GM21526 (cell line): ENCODE measurements around the gene PLXNA4.
"Not testable (repeated sequence)": the region's sequence is repeated elsewhere in the genome, so short reads cannot be mapped to it uniquely, and the experiment has no call there.

Experiments
- ATAC-seq: cut with Tn5 transposase; IDR thresholded peaks from one replicate; pipeline ENCODE4 v1.9.1; 2021; ENCODE audit warnings: moderate library complexity; ENCODE audit not compliant: unreplicated experiment, low FRiP score

PLXNA4 gene, protein sequence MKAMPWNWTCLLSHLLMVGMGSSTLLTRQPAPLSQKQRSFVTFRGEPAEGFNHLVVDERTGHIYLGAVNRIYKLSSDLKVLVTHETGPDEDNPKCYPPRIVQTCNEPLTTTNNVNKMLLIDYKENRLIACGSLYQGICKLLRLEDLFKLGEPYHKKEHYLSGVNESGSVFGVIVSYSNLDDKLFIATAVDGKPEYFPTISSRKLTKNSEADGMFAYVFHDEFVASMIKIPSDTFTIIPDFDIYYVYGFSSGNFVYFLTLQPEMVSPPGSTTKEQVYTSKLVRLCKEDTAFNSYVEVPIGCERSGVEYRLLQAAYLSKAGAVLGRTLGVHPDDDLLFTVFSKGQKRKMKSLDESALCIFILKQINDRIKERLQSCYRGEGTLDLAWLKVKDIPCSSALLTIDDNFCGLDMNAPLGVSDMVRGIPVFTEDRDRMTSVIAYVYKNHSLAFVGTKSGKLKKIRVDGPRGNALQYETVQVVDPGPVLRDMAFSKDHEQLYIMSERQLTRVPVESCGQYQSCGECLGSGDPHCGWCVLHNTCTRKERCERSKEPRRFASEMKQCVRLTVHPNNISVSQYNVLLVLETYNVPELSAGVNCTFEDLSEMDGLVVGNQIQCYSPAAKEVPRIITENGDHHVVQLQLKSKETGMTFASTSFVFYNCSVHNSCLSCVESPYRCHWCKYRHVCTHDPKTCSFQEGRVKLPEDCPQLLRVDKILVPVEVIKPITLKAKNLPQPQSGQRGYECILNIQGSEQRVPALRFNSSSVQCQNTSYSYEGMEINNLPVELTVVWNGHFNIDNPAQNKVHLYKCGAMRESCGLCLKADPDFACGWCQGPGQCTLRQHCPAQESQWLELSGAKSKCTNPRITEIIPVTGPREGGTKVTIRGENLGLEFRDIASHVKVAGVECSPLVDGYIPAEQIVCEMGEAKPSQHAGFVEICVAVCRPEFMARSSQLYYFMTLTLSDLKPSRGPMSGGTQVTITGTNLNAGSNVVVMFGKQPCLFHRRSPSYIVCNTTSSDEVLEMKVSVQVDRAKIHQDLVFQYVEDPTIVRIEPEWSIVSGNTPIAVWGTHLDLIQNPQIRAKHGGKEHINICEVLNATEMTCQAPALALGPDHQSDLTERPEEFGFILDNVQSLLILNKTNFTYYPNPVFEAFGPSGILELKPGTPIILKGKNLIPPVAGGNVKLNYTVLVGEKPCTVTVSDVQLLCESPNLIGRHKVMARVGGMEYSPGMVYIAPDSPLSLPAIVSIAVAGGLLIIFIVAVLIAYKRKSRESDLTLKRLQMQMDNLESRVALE (N-terminal part only)

DNA sequence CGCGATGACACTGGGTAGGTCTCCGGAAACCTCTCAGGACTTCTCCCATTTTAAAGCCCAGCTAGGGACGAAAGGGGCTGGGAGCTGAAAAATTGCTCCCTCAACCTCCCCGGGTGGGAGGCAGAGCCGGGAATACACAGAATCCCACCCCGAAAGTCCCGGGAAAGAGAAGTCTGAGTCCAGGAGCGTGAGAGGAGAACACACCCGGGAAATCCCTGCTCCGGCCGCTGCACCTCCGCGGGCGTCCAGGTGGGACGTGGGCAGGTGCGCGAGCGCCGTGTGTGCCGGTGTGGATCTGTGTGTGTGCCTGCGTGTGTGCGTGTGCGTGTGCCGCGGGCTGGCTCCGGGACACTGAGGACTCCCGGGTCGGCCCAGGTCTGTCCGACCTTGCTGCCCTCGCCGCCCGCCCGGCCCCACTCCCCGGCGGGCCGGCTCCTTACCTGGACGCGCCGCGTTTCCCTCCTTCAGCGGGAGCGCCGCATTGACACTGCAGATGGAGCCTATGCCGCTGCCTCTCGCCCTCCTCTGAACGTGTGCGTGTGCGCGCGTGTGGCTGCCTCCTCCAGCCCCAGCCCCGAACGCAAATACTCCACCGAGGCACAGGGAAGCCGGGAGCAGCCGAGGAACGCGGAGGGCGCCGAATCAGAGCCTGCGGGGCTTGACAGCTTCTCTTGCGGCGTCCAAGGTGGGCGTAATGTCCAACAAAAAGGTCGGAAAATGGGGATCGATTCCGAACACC is at the start of gene PLXNA4:
PLXNA4 (minus strand) TSS at position 489 of the 739 bp plus-strand sequence. CDS start 67,777 bp downstream, outside the sequence.
- no peak for ATAC-seq

DNA sequence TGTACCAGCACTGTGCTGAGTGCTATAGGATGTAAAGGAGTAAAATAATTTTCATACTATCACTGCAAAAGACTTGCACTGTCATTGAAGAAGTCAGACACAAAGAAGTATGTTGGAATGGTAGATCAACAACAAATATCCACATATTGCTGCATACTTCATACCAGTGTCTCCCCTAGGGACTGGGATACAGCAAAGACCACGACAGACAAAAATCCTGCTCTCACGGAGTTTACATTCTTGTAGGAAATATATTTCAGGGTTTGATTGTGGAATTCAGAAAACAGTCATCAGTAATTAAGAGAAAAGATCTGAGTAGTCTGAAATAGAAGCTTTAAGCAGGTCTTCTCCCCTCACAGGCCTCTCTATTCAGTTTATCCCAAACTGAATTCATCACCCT is 49.4 kb upstream of the PLXNA4 start:
- ATAC-seq, result no peak

DNA sequence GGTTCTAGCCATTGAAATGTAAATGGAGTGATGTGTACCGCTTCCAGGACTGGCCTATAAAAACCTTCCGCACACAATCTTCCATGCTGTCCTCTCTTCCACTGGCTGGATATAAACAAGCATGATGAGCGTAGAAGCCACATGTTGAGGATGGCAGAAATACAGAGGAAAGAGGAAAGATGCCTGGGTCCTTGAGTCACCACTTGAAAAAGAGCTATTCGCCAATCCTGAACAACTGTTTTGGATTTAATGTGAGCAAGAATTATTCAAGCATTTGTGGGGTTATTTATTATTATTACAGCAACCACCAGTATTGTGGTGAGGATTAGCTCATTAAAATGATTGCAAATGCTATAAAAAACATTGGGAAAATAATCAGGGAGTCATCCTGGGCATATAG is 45.8 kb upstream of the PLXNA4 start:
- ATAC-seq, result no peak

DNA sequence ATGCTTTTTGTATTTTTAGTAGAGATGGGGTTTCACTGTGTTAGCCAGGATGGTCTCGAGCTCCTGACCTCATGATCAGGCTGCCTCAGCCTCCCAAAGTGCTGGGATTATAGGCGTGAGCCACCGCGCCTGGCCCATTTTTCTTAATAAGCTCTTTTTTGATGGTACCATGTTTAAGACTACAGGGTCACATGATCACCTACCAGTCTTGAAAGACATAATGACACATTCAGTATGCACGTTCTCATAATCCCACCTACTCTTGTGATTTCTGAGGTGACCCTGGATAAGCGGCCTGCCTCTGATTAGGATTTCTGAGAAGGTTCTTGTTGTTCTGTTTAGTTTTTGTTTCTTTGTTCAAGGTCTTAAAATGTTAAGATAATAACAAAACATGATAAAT is 43.7 kb upstream of the PLXNA4 start:
- ATAC-seq, result no peak

DNA sequence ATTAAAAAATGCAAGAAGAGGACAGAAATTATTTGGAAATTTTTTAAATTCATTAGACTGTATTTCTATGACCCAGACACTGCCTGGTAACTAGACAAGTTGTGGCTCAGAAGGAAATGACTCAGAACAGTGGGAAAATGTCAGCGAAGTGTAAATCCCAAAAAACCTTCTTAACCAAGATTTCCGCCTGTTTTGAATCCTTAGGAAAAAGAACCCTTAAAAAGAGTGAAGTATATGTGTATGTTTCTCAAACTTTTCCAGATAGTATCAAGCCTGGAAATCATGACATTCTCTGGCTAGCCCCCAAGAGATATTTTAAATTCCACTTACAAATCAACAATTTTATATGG is 42.7 kb upstream of the PLXNA4 start:
- no peak for ATAC-seq

DNA sequence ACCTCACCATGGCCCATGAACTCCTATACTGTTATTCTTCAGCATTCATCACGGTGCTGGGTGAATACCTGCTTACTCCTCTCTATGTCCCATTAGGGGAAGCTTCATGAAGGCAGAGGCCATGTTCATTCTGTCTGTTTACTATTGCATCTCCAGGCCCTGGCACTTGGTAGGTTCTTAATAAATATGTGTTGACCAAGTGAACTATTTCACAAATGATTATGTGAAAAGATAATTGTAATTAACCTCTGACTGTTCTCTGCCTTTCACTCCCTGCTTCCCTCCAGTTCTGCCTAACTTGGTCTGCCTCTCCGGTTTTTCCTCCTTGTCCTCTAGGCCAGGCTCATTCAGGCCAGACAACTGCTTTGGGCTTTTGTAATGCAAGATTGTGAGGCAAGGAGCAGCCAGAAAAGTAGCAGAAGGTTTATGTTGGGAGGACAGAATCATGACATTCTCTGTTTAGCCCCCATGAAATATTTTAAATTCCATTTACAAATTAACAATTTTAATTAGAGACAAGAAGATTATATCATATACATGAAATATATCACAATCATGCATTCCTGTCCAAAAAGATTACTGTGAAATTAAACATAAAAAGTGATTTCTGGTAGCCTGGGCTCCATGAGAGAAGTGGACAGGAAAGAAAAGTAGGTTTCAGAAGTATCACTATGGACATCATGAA is 42.1 kb upstream of the PLXNA4 start:
- no peak for ATAC-seq

DNA sequence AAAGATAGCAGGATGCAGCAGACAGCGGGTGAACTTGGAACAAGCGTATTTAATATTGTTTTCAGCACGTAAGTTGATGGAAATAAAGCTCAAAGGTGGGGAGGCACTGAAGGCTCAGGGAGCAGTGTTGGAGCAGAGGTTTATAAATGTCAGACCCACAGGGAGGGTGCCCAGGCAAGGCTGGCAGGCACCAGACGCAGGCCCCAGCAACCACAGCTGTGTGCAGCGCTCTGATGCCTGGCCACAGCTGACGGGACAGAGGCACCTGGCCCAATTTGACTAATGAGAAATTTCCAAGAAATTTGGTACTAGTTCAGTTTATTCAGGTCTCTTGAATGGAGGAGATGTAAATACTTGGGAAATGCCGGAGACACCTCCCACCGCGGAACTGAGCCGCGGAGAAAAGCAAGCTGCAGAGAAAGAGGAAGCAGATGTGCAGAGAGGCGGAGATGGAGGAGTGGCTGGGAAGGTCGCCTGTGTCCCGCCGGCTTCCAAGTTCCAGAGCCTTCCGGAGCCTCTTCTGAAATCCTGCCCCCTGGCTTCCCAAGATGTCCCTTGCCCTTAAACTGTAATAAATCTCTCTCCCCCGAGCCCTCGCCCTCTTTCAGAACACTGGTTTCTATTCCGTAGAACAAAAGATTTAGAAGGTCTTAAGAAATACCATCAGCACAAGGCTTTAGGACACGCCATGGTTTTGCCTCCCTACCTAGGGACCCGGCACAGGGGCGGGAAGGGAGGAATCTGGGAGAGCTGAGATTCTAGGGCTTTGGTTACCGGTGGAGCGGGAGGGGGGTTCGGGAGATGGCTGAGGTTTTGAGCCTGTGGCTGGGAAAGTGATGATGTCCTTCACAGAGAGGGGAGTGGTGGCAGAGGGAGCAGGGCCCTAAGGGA is 38.4 kb upstream of the PLXNA4 start:
- ATAC-seq, result no peak

DNA sequence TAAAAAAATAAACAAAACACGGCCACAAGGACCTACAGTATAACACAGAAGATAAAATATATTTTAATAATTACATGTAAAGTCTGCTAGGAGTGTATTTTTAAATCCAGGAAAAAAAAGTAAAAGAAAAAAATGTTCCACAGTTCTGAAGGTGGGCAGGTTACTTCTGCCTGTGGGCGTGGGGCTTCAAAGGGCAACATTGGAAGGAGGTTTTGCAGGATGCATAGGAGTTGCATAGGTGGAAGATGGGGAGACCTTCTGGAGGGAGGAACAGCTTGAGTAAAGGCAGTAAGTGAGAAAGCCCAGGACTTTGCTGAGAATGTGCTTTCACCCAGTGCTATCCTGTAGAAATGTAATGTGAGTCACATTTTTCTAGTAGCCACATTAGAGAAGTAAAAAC is 37.5 kb upstream of the PLXNA4 start:
- ATAC-seq, result no peak

DNA sequence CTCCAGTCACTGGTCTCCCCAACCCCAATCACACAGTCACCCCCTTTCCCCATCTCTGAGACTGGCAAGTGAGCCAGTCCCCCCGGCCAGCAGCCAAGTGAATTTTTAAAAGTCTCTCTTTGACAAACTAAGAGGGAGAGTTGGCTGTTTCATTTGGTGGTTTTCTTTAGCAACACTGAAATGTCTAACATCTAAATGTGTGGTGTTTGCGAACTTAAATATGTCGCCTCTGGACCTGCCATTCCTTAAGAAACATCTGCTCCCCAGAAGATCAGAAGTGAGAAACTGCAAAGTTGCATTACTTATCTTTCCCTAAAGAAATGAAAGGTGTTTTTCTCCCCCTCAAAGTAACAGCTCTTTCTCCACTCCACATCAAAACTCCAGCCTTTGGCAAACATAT is 34.7 kb upstream of the PLXNA4 start:
- ATAC-seq, result no peak

DNA sequence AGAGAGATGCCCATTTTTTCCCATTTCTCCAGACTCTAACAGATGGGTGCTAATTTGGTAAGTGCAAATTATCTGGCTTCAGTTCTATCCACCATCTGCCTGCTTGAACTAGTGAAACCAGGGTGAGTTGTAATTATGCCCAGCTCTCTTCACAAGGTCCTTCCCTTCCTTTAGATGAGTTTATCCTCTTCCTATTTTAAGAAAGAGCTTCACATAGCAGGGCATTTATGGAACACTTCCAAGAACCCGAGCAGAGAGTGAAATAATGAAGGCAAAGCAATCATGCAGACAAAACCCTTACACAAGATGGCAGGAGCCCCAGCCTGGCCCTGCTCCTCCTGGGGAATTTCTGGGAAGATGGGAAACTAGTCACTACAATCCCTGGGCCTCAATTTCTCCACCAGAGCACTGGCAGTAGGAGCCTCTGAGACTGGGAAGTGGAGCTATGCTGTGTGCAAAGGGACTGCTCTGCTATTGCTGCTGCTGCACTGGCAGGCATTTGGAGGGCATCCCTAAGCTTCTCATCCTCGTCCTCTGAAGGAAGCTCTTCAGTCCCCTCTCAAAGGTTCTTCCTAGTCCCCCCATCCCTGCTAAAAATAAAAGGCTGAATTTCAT is 33.7 kb upstream of the PLXNA4 start:
- no peak for ATAC-seq

DNA sequence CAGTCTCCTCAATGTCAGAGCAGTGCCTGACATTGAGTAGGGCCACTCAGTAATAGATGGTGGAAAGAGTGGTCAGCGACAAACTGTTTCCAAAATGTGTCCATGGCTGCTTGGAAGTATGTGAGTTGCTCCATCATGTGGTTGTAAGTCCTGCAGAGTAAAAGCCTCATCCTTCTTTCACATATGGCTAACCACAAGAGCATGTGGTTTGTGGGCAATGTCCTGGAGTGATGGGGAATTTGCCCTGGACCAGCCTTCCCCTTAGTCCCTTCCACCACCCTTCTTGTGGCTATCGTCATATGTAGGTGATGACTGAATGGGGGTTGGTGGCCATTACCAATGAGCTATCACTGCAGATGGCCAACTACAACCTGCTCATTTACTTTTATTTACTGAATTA is 33.0 kb upstream of the PLXNA4 start:
- no peak for ATAC-seq

DNA sequence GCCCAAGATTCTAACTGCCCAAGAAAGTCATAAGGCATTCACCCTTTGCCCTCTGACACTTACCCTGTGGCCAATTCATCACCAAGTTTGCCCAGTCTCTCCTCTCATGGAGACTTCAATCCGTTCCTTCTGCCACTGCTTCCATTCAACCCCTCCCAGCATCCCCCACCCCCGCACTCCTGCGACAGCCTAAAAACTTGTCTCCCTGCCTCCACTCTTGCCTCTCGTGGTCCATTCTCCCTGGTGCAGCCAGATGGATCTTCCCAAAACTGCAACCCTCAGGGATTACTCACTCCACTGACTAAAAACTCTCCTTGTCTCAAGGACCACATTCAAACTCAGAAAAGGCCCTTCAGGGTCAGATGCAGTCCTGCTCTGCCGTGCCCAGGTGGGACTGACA is 32.3 kb upstream of the PLXNA4 start:
- no peak for ATAC-seq

DNA sequence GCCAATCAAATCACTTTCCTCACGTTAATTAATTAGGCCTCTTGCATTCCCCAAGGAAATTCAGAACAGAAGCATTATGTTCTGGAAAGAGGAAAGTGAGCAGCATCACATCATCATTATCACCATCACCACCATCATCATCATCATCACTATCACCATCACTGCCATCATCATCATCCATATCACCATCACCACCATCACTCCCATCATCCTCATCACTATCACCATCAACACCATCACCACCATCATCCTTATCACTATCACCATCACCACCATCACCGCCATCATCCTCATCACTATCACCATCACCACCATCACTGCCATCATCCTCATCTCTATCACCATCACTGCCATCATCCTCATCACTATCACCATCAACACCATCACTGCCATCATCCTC is 31.4 kb upstream of the PLXNA4 start:
- ATAC-seq, result no peak

DNA sequence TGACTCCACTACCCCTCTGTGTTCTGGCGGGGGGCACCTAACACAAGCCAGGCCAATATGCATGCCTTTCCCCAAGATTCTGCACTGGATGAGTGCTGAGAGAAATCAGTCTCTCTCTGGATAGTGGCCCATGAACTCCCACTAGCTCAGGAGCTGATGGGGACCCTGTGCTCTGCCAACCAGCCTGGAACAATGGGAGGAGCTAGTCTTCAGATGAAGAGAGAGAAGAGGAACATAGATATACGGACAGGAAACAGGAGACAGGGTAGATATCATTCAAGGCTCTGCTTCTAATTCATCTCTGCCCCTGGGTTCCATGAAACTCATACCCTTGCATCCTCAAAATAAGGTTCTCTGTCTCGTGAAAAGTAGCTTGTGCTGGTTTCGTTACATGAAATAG is 27.9 kb upstream of the PLXNA4 start:
- ATAC-seq, result no peak

DNA sequence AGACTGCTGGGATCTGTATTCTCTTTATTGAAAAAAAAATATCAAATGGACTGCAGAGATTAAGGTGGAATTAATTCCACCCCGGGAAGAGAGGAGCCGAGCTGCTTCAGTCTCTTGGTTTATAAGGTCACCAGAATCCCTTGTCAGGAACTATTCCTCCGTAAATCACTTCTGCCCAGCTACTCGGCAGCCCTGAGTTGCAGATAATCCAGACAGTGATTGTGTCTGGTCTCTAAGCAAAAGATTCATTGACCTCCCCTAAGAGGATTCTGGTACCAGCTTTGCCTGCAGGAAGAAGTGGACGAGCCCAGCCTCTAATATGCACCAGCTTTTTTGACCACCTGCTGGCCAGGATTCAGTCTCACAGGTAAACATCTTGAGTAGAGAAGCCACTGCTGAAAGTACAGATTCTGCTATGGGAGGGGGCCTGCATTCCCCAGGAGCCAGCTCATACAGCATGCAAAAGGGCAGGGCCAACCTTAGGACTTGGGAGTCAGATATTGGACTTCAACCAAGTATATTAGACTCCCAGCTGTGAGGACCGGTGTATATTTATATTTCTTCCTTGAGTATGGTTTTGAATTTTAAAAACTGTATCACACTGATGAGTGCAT is 27.1 kb upstream of the PLXNA4 start:
- ATAC-seq, result no peak

DNA sequence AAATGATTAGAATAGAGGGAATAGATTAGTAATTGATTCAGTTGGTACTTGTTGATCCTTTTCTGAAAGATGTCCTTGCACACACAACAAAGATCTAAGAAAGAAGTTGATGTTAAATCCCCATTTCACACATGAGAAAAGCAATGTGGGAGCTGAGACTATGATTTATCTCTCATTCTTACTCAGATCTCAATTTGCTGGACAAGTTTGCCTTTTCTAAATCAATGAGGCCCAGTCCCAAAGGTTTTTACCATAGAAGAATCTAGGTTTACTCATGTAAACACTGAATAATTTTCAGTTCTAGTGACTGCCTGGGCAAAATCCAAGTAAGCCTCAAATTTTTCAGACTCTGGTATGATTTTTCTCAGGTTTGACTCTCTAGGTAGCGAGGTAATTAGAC is 25.5 kb upstream of the PLXNA4 start:
- no peak for ATAC-seq

DNA sequence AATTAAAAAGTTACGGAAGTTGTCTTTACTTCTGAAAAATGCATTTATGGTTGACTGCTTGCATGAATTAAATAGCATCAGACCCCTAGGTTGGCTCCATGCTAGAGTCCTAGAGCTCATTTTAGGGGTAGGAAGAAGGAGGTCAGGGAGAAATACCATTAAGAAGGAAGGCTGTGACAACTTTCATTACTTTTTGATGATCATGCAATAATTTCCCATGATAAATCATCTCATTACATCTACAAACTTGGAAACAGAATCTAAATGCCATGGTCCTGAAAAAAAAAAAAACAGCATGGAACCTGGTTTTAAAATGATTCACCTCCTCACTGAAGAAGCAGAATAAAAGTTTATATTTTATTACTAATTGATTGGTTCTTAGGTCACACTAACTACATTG is 20.3 kb upstream of the PLXNA4 start:
- no peak for ATAC-seq

DNA sequence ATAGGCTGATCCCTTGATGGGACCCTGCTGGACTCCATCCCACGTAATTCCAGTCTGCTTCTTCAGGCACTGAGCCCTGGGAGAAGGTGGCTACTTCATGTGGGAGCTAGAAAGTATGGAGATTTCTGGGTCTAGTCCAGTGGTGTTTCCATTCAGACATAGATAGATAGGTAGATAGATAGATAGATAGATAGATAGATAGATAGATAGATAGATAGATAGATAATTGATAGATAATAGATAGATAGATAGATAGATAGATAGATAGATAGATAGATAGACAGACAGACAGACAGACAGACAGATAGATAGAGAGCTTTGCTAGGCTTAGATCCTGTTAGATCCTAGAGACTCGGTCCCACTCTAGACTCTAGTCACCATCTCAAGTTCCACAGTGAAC is 18.5 kb upstream of the PLXNA4 start:
- not testable (repeated sequence) for ATAC-seq
